Gastroesophageal sphincter (tissue), 3 donors: ENCODE measurements around the gene SMARCC1.

Experiments
- CTCF ChIP-seq, 4 experiments: fragments of 200-600 bp in 2 of 4; fragments of 450-650 bp in 2 of 4; sonication (generic) in 1 of 4; IDR thresholded peaks; one replicate each; pipeline ENCODE4 v1.5.1; 2017 to 2019; ENCODE audit warnings: antibody characterized with exemption in 4 of 4, mild to moderate bottlenecking in 2 of 4, moderate library complexity in 2 of 4
- POLR2A ChIP-seq, 2 donors: fragments of 450-650 bp; IDR thresholded peaks; one replicate each; pipeline ENCODE4 v1.6.1; 2017; ENCODE audit warnings: antibody characterized with exemption in 2 of 2, mild to moderate bottlenecking in 2 of 2, moderate library complexity in 1 of 2
- POLR2AphosphoS5 ChIP-seq: sonication (generic); formaldehyde crosslinking; IDR thresholded peaks from one replicate; pipeline ENCODE4 v1.6.1; 2017; ENCODE audit warnings: antibody characterized with exemption

GRCh38 chr3:47554335-47554734 lies 227.4 kb downstream of the SMARCC1 start:
- TF ChIP-seq CTCF (IDR thresholded peaks at IDR 0.05) (no peak), POLR2A (IDR thresholded peaks at IDR 0.05) (no peak), POLR2AphosphoS5 (no peak)
